ENCODE data around the gene APP.

Gene APP

DNA sequence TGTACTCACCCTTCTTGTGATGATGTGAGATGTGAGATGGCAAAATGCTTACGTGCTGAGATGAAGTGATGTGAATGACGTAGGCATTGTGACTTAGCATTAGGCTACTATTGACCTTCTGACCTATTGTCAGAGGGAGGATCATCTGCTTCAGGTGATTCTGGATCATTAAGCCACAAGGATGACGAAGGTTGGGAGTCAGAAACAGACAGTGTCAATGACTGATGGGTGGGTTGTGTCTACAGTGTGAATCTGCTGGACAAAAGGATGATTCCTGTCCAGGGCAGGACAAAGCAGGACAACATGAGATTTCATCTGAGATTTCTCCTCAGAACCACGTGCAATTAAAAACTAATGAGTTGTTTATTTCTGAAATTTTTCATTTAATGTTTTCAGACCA is 306.8 kb downstream of the APP start:
- H4K20me1 ChIP-seq (ENCODE audit: insufficient read depth), result no peaks in the 10 kb centered on the region
- no peak for TF ChIP-seq CTCF (conservative IDR thresholded peaks at IDR 0.05; ENCODE audit: low read depth, low read length)
- no peak overlapping the region for H3K9ac ChIP-seq
- no peaks in the 10 kb centered on the region for H3K79me2 ChIP-seq (ENCODE audit: insufficient read depth, low read depth)
- H3K27me3 ChIP-seq (ENCODE audit: insufficient read depth, low read depth), result no peaks in the 10 kb centered on the region
- no peaks in the 10 kb centered on the region for H3K36me3 ChIP-seq (ENCODE audit: insufficient read depth)
- H3K4me3 ChIP-seq (IDR thresholded peaks at IDR 0.05; ENCODE audit: insufficient read depth, low read depth, low read length), result no peak overlapping the region
- no peak overlapping the region for H3K27ac ChIP-seq
- H3K4me2 ChIP-seq, result no peak overlapping the region
- no peak overlapping the region for H2AFZ ChIP-seq (ENCODE audit: low read depth)
- H3K4me1 ChIP-seq (ENCODE audit: low read depth, poor library complexity, severe bottlenecking), result peaks cover 6% of the 10 kb centered on the region

GRCh38 chr21:25863031-25863430 is 307.5 kb downstream of the APP start:
- TF ChIP-seq CTCF (conservative IDR thresholded peaks at IDR 0.05; ENCODE audit: low read depth, low read length), result no peak
- Histone ChIP-seq H3K27ac (no peak overlapping the region), H2AFZ (ENCODE audit: low read depth) (no peak overlapping the region), H3K36me3 (ENCODE audit: insufficient read depth) (no peaks in the 10 kb centered on the region), H3K4me1 (ENCODE audit: low read depth, poor library complexity, severe bottlenecking) (peaks cover 6% of the 10 kb centered on the region), H3K79me2 (ENCODE audit: insufficient read depth, low read depth) (no peaks in the 10 kb centered on the region), H3K4me2 (no peak overlapping the region), H3K4me3 (IDR thresholded peaks at IDR 0.05; ENCODE audit: insufficient read depth, low read depth, low read length) (no peak overlapping the region), H3K27me3 (ENCODE audit: insufficient read depth, low read depth) (no peaks in the 10 kb centered on the region), H4K20me1 (ENCODE audit: insufficient read depth) (no peaks in the 10 kb centered on the region), H3K9ac (no peak overlapping the region)

- Histone ChIP-seq H3K27ac (no peak overlapping the region), H3K9ac (no peak overlapping the region), H3K36me3 (ENCODE audit: insufficient read depth) (no peaks in the 10 kb centered on the region), H3K27me3 (ENCODE audit: insufficient read depth, low read depth) (no peaks in the 10 kb centered on the region), H3K4me2 (no peak overlapping the region), H3K4me1 (ENCODE audit: low read depth, poor library complexity, severe bottlenecking) (peaks cover 6% of the 10 kb centered on the region), H2AFZ (ENCODE audit: low read depth) (no peak overlapping the region), H3K79me2 (ENCODE audit: insufficient read depth, low read depth) (no peaks in the 10 kb centered on the region), H4K20me1 (ENCODE audit: insufficient read depth) (no peaks in the 10 kb centered on the region), H3K4me3 (IDR thresholded peaks at IDR 0.05; ENCODE audit: insufficient read depth, low read depth, low read length) (no peak overlapping the region)
- TF ChIP-seq CTCF (conservative IDR thresholded peaks at IDR 0.05; ENCODE audit: low read depth, low read length), result peak; percentile 89
Observed at GRCh38 chr21:25862596-25862995, 308.0 kb downstream of the APP start.

GRCh38 chr21:25862112-25862511 is 308.5 kb downstream of the APP start:
- TF ChIP-seq CTCF (conservative IDR thresholded peaks at IDR 0.05; ENCODE audit: low read depth, low read length), result no peak
- Histone ChIP-seq H2AFZ (ENCODE audit: low read depth) (no peak overlapping the region), H3K27me3 (ENCODE audit: insufficient read depth, low read depth) (no peaks in the 10 kb centered on the region), H3K36me3 (ENCODE audit: insufficient read depth) (no peaks in the 10 kb centered on the region), H3K4me3 (IDR thresholded peaks at IDR 0.05; ENCODE audit: insufficient read depth, low read depth, low read length) (no peak overlapping the region), H3K9ac (no peak overlapping the region), H3K4me1 (ENCODE audit: low read depth, poor library complexity, severe bottlenecking) (peaks cover 6% of the 10 kb centered on the region), H3K27ac (no peak overlapping the region), H3K79me2 (ENCODE audit: insufficient read depth, low read depth) (no peaks in the 10 kb centered on the region), H4K20me1 (ENCODE audit: insufficient read depth) (no peaks in the 10 kb centered on the region), H3K4me2 (no peak overlapping the region)
